Loucy (cell line): Measurements from ENCODE around the gene PELI2.

Experiments used
- CTCF ChIP-seq: fragments of 200-600 bp; sonication (generic); conservative IDR thresholded peaks from 2 replicates; pipeline ENCODE4 v1.5.1; 2014; ENCODE audit warnings: mild to moderate bottlenecking, antibody characterized with exemption, low read length
- EZH2phosphoT487 ChIP-seq: fragments of 200-600 bp; IDR thresholded peaks from 2 replicates; pipeline ENCODE4 v1.6.1; 2018; ENCODE audit warnings: antibody characterized with exemption, mild to moderate bottlenecking, moderate library complexity, borderline replicate concordance

GRCh38 chr14:56144176-56144575, 26.0 kb downstream of the PELI2 start:
- TF ChIP-seq CTCF = no peak
- TF ChIP-seq EZH2phosphoT487 = no peak
